GM21737 (cell line): ENCODE data around the gene FOXC1.
A peak's percentile ranks its signal among the peaks of the same experiment; 100 is the strongest.

Experiments
- ATAC-seq: cut with Tn5 transposase; IDR thresholded peaks from one replicate; pipeline ENCODE4 v1.9.1; 2021; ENCODE audit warnings: mild to moderate bottlenecking, moderate library complexity; ENCODE audit not compliant: unreplicated experiment

The FOXC1 gene

DNA sequence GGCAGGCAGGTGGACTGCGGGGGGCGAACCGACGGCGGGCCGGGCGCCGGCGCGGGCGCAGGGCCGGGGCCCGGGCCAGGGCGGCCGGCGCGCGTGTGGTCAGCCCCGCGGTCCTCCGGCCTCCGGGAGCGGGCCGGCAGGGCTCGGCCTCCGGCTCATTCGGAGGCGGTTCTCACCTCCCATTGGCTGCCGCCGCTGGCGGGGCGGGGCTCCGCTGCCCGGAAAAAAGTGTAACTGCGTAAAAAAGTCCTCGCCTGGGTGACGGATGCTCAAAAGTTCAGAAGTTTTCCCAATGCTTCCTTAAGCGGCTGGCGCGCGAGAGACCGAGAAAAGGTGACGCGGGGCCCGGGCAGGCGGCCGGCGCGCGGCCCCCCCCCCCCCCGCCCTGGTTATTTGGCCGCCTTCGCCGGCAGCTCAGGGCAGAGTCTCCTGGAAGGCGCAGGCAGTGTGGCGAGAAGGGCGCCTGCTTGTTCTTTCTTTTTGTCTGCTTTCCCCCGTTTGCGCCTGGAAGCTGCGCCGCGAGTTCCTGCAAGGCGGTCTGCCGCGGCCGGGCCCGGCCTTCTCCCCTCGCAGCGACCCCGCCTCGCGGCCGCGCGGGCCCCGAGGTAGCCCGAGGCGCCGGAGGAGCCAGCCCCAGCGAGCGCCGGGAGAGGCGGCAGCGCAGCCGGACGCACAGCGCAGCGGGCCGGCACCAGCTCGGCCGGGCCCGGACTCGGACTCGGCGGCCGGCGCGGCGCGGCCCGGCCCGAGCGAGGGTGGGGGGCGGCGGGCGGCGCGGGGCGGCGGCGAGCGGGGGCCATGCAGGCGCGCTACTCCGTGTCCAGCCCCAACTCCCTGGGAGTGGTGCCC lies at the start of gene FOXC1:
TSS of gene FOXC1 (plus strand) at position 268 of the 849 bp plus-strand sequence. CDS start at position 799, 531 bp downstream.
- ATAC-seq, result peak; percentile 52

DNA sequence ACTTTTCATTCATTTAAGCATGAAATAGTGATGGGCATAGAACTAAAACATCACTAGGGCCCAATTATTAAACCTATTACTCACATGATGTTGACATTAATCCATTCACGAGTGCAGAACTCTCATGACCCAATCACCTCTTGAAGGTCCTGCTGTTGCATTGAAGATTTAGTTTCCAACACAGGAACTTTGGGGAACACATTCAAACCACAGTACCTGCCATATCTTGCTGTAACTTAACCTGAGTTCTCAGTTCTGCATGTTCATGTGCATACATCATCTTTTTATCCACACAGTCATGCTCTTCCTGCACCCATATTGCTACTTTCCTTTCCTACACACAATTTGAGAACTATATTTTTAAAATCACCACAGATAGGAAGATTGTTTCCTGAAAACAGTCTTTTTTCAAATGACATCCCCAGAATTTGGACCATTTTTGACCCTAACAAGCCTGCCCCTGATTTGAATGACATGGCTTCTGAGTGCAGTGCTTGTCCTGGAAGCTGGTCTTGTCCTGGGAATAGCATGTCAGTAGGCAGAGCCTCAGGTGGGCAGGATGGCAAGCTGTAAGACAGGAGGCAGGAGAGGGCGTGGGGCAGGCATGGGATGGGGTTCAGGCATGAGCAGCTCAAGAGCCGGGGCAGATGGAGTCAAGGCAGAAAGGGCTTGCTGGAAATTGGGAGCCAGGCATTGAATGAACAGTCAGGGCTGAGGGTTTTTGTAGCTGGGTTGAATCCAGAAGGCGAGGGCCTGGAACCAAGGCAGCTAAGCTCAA lies 49.2 kb upstream of the FOXC1 start:
- no peak for ATAC-seq

DNA sequence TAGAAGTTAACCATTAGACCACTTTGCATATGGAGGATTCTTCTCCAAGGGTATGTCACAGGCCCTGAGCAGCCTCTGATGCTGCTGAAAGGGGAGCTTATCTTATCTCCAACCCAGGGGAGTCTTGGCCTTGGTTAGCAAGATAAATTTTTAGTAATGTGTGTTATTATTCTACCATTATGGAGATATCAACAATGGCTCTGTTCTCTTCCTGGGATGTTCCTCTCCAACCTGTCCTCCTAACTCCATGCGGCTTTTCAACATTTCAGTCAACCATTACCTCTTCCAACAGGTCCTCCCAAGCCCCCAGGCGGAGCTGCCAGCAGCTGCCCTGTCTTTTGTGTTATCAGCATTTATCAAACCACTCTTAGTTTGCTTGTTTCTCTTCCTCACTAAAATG lies 48.4 kb upstream of the FOXC1 start:
- ATAC-seq, result no peak

DNA sequence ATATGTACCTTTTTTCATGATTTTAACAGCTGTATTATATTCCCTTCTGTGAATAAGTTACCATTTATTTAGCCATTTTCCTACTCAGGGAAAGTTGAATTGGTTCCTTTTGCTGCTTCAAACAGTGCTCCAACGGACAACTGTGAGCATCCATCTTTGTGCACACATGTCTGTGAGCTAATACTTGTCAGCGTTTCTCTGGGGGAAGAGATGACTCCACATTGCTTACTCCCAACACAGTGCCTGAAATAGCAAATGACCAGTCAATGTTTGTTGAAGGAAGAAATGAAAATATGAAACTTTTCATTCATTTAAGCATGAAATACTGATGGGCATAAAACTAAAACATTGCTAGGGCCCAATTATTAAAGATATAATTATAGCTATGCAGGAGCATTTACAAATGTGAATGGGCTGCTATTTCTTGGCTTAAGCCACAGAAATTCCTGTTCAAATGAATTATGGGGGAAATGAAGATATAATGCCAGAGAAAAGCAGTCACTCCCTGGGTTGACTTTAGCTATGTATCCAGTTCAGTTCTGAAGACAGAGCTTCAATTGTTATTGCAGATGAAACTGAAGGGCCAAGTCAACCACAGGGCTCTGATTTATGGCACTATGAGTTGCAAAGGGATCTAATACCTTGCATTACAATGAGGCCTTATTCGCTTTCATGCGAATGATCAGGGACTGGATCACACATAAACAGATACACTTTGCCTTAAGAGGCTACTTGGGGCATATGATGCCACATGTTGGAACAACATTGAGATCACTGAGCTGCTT lies 47.4 kb upstream of the FOXC1 start:
- no peak for ATAC-seq

DNA sequence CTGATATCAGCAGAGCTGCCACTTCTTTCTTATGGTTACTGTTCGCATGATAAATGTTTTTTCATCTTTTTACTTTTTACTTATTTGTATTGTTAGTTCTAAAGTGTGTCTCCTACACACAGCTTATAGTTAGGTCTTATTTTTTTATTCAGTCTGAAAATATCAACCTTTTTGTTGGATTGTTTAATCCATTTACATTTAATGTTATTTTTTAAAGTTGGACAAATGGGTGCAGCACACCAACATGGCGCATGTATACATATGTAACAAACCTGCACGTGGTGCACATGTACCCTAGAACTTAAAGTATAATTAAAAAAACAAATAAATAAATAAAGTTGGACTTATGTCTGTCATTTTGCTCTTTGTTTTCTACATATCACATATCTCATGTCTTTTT lies 40.3 kb upstream of the FOXC1 start:
- no peak for ATAC-seq

DNA sequence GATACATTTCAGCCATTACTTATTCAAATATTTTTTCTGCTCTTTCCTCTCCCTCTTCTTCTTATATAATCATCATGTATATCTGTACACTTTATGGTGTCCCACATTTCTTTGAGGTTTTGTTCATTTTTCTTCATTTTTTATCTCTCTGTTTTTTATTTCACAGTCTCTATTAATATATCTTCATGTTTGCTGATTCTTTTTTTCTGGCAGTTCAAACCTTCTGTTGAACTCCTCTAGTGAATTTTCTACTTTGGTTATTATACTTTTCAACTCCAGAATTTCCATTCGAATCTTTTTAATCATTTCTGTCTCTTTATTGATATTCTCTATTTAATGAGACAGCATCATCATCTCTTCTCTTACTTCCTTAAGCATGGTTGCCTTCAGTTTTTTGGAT lies 38.9 kb upstream of the FOXC1 start:
- no peak for ATAC-seq

DNA sequence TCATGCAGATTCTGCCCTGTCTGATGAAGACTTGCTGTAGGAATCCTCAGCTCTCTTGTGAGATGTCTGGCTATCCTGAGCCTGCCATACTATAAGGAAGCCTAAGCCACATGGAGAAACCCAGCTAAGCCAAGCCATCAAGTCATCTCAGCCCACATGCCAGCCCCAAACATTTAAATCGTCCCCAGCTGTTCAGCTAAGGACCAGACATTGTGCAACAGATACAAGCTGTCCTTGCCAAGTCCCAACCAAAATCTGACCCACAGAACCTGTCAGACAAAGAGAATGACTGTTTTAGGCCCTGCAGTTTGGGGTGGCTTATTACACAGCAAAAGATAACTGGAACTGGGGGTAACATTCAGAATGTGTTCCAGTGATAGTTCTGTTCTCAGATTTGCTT lies 36.8 kb upstream of the FOXC1 start:
- ATAC-seq, result no peak

DNA sequence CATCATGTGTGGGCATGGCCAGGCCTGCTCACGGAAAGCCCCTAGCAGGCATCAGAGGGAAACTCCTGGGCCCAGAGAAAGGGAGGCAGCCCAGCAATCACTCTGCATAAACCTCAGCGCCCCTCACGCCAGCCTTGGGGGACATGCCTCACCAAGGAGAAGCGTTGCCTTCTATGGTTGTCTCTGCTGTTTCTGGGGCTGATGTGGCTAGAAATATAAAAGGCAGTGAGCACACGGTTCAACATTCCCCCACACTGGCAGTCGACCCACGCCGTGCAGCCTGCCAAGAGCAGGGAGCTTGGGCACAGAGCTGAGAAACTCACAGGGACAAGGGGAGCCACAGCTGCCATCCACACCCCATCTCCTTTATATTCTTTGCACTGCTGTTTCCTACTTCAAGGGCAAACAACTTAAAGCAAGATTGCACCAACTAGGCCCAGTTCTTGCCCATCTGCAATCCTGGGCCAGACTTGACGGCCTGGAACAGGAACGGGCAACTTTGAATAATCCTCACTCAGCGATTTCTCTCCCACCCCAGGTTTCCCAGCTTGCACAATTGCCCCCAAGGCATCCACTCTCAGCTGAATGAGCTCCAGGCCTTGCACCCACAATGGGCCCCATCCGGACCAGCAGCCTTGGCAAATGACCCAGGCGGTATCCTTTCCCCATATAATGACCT lies 35.5 kb upstream of the FOXC1 start:
- ATAC-seq, result no peak

DNA sequence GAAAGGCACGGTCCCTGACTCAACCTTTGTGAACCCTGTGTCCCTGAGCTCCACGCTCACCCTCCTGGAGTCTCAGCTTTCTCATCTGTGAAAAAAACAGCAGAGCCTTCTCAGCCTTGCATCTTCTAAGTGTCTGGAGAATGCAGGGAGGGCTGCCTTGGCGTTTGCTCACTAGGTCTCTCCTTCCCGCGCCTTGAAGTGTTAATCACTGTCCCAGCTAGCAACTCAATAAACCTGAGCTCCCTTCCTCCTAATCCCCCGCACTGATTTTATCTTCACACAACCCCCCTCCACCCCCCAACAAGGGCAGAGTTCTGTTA lies 34.9 kb upstream of the FOXC1 start:
- no peak for ATAC-seq

DNA sequence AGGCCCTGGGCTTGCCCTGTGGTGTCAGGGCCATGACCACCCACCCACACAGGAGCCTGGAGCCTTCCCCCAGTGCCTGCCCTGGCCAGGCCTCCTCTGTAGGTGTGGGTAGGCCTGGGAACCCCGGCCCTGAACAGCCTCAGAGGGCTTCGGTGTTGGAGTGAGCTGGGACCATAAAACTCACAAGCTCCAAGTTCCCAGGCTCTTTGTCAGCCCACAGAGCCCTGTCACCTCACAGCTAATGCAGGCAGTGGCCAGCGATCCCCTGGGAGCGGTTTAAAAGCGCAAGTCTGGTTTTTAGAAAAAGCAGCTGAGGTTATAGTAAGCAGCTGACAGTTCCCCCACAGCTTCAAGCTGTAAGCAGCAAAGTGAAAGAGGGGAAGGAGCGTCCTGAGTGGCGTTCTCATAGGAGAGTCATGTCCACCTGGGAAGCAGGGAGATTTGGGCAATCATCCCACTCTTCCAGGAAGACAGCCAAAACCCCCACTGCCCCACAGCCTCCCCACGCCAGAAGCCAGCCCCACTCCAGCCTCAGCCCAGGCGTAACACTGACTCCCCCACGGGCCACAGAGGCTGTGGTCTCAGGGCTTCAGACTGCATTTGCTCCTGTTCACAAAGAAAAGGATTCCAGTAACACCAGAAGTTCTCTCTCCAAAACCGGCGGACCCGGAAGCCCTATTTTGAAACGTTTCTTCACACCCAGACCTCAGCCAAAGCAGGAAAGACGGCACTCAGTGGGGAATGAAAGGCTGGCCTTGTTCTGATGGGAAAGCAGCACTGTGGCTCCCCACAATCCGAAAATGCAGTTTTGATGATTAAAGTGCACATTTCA lies 34.3 kb upstream of the FOXC1 start:
- ATAC-seq, result no peak

DNA sequence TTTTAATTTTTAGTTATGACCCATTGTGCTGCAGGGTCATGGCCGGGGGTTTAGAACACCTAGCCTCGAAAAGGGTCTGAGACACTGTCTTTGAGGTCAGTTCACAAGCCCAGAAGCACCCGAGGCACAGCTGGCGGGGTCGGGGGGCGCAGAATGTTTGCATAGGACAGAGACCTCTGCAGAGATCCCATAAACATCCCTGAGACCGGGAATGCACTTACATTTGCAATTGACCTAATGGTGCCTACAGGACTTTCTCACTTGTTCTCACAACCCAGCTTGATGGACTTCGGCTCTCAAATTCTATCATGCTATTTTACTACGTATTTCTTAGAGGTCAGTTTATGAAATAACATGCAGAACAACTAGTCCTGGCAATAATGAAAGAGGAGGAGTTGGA lies 33.5 kb upstream of the FOXC1 start:
- ATAC-seq, result no peak

DNA sequence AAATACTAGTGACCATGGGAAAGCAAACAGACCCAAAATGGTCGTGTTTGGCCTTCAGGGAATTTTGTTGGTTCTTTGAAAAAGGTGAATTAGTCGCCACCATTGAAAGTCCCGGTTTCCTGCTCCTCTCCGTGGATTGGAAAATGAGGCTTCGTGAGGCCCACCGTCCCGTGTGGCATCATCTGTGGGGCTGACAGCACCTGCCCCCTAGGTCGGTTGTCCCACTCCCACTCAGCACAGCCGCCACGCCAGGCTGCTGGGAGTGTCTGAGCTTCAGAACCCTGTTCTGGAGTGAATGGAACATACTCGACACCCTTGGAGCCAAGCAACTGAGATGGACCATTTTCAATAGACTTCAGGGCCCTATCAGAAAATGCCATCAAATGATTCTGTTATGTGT lies 33.0 kb upstream of the FOXC1 start:
- ATAC-seq, result no peak

DNA sequence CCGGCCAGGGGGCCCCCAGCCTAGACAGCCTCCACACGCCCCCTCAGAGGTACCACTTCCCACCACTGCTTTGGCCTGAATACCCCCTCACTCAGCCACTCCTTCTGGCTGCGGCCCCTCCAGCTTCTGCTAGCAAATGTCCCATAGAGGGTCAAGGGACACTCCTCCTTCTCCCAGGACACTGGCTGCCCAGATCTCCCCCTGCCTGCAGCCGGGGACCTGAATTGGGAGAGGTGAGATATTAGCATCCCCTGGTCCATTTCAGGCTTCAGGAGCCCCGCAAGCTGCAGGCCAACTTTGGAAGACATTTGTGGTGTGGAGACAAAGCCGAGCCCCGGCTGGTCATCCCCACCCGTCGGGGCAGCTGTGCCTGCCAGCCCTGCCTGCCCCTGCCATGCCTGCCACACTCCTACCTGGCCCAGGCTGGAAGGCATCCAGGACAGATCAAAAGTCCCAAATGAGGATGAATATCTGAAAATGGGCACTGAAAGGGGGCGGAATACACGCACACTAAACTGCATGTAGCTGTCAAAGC lies 32.5 kb upstream of the FOXC1 start:
- ATAC-seq, result no peak

DNA sequence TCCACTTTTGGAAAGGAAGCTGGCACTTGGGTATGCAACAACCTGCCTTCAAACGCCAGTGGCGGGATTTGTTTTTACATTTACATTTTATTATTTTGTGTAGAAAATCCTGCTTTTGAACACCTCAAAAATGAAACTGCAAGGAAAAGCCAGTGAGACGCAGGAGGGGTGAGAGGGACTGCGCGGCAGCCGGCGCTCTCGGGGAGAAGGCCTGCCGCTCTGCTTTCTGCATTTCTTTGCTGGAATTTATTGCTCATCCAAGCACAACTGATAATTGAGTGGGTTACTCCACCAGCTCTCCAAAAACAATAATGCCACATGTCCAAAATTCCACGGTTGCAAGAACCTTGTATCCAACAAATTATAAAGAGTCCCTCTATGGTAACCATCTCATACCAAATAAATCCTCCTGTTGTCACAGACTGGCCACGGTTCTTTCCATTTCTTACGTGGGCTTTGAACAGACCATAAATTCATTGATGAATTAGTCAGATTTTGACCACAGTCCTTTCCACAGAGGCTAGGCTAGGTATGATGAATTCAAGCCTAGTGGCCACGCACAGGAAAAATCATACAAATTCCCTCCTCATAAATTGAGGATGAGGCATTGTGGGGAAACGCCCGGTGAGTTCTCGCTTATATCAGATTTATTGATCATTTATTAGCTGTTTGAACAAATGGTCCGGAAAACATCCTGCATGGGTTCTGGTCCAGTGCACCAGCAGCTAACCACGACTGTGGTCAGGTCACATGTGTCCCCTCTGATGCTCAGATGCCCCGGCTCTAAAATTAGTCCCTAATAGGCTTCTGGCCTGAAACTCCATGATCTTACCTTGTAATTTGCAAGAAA lies 31.6 kb upstream of the FOXC1 start:
- ATAC-seq, result no peak

DNA sequence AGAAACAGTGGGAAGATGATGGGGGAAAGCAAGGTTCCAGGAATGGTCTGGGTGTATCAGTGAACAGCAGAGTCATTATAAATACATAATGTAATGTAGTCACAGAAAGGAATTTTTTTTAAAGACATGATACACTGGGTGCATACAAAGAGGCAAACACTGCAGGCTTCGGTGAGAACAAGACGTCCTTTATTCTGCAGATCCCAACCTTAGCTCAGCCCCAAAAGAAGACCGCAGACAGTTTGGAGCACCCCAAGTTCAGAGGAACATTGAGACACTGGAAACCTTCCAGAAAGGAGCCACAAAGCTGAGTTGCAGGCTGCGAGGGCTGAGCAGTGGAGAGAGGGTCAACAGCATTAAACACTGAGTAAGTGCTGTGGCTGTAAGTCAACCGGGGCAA lies 30.6 kb upstream of the FOXC1 start:
- no peak for ATAC-seq

DNA sequence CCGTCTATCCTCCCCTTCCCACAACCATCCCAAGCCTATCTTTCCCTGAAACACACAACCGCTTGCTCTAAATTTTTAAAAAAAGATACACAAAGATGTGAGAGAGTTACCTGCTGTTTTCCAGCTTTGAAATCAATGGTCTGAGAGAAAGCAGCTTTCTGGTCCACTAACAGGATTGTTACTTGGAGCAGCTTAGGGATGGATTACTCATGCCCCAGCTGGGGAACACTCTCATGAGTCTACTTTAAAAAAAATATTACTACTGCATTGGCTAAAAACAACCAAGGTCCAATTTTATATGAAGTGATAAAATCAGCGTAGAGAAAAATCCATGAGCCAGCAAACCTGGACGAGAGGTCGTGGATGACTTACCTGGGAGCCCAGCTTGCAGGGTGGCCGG lies 29.6 kb upstream of the FOXC1 start:
- no peak for ATAC-seq

DNA sequence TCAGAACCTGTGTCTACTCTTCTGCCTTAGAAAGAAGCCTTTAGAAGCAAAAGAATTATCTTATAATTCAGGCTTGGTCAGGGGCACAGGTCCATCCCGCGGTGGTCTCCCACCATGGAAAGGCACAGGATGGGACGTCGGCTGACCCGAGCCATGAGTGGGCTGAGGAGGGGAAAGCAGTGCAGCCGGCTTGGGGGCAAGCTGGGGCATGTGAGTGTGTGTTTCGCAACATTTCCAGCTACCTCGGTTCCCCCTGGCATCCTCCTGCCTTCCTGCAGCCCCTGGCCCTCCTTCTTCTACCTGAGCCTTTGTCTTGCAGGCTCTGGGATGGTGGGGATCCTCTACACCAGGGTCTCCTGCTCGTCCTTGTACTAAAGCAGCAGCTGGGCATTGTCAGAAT lies 29.1 kb upstream of the FOXC1 start:
- no peak for ATAC-seq

DNA sequence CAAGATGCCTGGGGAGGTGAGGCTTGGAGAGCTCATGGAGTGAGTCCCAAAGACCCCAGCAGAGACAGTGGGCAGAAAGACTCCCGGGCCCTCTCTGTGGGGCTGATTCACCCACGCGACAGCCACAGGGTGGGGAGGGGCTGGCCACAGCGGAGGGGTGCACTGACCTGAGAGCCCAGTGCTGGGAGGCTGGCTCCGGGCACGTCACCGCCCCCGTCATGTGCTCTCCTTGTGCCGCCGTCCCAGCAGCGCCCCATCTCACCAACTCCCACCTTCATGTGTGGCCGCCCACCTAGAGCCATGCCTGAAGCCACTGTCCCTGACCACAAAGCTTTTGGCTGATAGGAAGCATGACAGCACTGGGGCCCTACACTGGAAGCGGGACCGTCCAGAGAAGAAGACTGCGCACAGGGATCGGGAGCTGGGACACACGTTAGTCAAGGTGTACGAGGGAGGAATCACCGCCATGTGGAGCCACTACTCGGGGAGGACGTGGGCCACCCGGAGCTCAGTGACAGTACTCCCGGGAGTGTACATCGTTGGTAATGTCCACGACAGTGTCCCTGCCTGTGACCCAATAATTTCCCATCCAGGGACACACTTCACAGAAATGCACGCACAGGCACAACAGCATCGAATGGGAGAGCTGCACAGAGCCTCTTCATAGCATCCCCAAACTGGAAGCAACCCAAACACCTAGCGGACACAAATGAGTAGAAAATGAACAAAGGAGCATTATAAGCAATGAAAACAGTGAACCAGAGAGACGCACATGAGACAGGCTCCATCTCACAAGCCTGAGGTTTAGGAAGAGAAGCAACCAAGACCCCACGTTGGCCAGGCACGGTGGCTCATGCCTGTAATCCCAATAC lies 28.4 kb upstream of the FOXC1 start:
- ATAC-seq, result no peak
